Prostate gland (tissue), 2 donors: Measurements from ENCODE around the gene RPL13. TPM values are rescaled to one million over a fixed set of nuclear protein-coding genes. Genes with fewer than 3 reads are reported as not detected.

Source experiments
- DNase-seq: peaks from one replicate; pipeline ENCODE4 v3.0.0-alpha.2; 2019; ENCODE audit warnings: low spot score
- H3K27ac ChIP-seq, 2 donors: fragments of 200-600 bp; sonication (generic); 2 replicates each; pipeline ENCODE4 v1.5.1; 2017 to 2019
- H3K27me3 ChIP-seq: fragments of 200-600 bp; sonication (generic); replicated peaks from 2 replicates; pipeline ENCODE4 v1.5.1; 2019; ENCODE audit not compliant: insufficient read depth
- H3K36me3 ChIP-seq, 2 donors: fragments of 200-600 bp; sonication (generic); 1 replicate in 1 of 2; 2 replicates in 1 of 2; pipeline versions ENCODE4 v1.5.1 to v1.8.1; 2017 to 2019
- H3K4me1 ChIP-seq: fragments of 200-600 bp; sonication (generic); replicated peaks from 2 replicates; pipeline ENCODE4 v1.5.1; 2019
- H3K4me3 ChIP-seq, 2 donors: fragments of 200-600 bp; sonication (generic); 2 replicates each; pipeline ENCODE4 v1.5.1; 2017 to 2019
- H3K9me3 ChIP-seq: fragments of 200-600 bp; sonication (generic); 2 replicates; pipeline ENCODE4 v1.5.1; 2017
- POLR2A ChIP-seq: fragments of 450-650 bp; IDR thresholded peaks from one replicate; pipeline ENCODE4 v1.6.1; 2016; ENCODE audit warnings: antibody characterized with exemption, mild to moderate bottlenecking
- POLR2AphosphoS5 ChIP-seq: sonication (generic); formaldehyde crosslinking; IDR thresholded peaks from one replicate; pipeline ENCODE4 v1.6.1; 2017; ENCODE audit warnings: antibody characterized with exemption
- WGBS: methylation state at CpG from one replicate; pipeline ENCODE4 v1.1.5; 2018; 5-methylcytosine and 5-hydroxymethylcytosine counted together
- intact Hi-C: fragments of 100-400 bp; cut with DNase I; formaldehyde crosslinking; loops from one replicate; pipeline ENCODE4 v1.14.2; 2022
- total RNA-seq, 2 donors: library from RNA; depleted of rRNA; stranded (reverse); fragments of >200 nt; gene quantifications; one replicate each; pipeline ENCODE4 v1.1.0, GENCODE V29; 2016
- TF ChIP-seq, protein P1 (sequence below), 4 experiments: fragments of 200-600 bp in 2 of 4; fragments of 450-650 bp in 2 of 4; sonication (generic) in 2 of 4; IDR thresholded peaks; 1 replicate in 3 of 4; 2 replicates in 1 of 4; pipeline ENCODE4 v1.5.1; 2016 to 2019; ENCODE audit warnings: antibody characterized with exemption in 4 of 4, mild to moderate bottlenecking in 2 of 4, moderate library complexity in 2 of 4

The RPL13 gene
- total RNA-seq, 2 donors from 2014 or later: 6,889 to 11,644 TPM

DNA sequence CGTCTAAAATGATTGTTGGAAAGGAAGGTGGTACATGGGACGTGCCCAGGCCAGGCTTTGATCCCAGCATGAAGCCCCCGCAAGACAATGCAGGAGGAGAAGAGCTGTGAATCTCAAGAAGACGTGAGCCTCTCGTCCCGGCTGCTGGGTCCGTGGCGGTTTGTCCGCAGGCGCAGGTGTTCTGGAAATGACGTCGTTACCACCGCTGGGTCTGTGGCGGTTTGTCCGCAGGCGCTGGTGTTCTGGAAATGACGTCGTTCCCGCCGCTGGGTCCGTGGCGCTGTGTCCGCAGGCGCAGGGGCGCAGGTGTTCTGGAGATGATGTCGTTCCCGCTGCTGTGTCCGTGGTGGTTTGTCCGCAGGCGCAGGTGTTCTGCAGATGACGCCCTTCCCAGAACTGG, 38.2 kb upstream of the RPL13 start:
- Histone ChIP-seq H3K27ac (no peak overlapping the region), H3K36me3 (peaks cover 3 to 5% of the 10 kb centered on the region in 2 donors), H3K27me3 (no peaks in the 10 kb centered on the region), H3K4me1 (no peaks in the 10 kb centered on the region), H3K4me3 (no peak overlapping the region), H3K9me3 (no peaks in the 10 kb centered on the region)
- no peak for DNase-seq
- 90% methylated on average over 31 of the region's 31 CpGs for WGBS
- TF ChIP-seq POLR2AphosphoS5: no peak
- no peak for TF ChIP-seq POLR2A
- TF ChIP-seq, protein P1, sequence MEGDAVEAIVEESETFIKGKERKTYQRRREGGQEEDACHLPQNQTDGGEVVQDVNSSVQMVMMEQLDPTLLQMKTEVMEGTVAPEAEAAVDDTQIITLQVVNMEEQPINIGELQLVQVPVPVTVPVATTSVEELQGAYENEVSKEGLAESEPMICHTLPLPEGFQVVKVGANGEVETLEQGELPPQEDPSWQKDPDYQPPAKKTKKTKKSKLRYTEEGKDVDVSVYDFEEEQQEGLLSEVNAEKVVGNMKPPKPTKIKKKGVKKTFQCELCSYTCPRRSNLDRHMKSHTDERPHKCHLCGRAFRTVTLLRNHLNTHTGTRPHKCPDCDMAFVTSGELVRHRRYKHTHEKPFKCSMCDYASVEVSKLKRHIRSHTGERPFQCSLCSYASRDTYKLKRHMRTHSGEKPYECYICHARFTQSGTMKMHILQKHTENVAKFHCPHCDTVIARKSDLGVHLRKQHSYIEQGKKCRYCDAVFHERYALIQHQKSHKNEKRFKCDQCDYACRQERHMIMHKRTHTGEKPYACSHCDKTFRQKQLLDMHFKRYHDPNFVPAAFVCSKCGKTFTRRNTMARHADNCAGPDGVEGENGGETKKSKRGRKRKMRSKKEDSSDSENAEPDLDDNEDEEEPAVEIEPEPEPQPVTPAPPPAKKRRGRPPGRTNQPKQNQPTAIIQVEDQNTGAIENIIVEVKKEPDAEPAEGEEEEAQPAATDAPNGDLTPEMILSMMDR (IDR thresholded peaks at IDR 0.05): no peak
- intact Hi-C loops: no loop called here

DNA sequence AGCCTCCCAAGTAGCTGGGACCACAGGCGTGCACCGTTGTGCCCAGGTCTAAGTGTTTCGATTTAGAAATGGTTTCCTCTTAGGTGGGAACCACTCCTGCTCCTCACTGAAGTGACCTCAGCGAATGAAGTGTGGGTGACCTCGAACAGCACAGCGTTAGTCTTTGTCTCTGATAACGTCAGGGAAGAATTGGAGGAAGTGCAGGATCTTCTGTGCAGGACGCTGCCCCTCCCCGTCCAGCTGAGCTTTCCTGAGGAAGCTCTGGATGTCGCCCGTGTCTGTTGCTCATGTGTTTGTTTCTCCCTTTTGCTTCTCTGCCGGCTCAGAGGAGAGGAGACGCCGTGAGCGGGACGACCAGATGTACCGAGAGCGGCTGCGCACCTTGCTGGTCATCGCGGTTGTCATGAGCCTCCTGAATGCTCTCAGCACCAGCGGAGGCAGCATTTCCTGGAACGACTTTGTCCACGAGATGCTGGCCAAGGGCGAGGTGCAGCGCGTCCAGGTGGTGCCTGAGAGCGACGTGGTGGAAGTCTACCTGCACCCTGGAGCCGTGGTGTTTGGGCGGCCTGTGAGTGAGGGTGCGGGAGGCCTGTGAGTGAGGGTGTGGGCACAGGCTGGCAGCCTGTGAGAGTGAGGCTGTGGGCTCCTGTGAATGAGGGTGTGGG, 36.7 kb upstream of the RPL13 start:
- intact Hi-C loops: no loop called here
- Histone ChIP-seq H3K27ac (no peak overlapping the region), H3K27me3 (no peaks in the 10 kb centered on the region), H3K4me1 (no peaks in the 10 kb centered on the region), H3K9me3 (no peaks in the 10 kb centered on the region), H3K36me3 (peaks cover 5 to 7% of the 10 kb centered on the region in 2 donors), H3K4me3 (no peak overlapping the region)
- DNase-seq: no peak
- TF ChIP-seq POLR2AphosphoS5 (no peak), POLR2A (no peak)
- TF ChIP-seq, protein P1 (IDR thresholded peaks at IDR 0.05): no peak
- 90% methylated on average over 32 of the region's 32 CpGs for WGBS

DNA sequence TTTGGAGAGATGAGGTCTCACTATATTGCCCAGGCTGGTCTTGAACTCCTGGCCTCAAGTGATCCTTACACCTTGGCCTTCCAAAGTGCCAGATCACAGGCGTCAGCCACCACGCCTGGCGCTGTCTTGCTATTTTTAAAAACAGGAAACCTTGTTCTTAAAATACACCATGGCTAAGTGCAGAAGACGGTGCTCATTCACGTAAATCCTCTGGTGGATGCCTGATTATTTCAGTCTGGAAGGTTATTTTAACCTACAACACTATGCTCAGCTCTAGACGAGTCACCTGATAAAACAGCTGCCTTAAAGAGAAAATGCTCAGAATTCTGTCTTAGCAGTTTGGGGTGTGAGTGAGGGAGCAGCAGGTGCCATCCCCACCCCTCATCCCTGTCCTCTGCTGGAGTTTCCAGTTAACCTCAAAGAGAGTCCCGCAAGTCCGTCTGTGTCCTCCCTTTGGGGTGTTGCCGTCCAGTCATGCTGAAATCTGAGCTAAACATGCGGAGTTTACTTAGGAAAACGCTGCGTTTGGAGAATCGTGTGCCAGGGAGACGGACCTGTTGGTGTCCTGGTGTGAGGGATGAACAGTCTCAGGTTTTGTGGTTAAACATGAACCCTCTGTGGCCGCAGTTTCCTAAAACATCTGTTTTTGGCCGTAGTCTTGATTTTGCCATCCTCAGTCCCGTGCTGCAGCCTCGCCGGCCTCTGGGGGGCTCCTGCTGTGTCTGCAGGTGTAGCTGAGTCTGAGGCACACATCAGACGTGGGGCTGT, 35.2 kb upstream of the RPL13 start:
- no peak for TF ChIP-seq POLR2AphosphoS5
- TF ChIP-seq POLR2A: no peak
- TF ChIP-seq, protein P1 (IDR thresholded peaks at IDR 0.05): no peak
- WGBS: 83% methylated on average over 20 of the region's 20 CpGs
- Histone ChIP-seq H3K36me3 (peaks cover 5 to 7% of the 10 kb centered on the region in 2 donors), H3K27me3 (no peaks in the 10 kb centered on the region), H3K4me3 (no peak overlapping the region), H3K9me3 (no peaks in the 10 kb centered on the region), H3K4me1 (no peaks in the 10 kb centered on the region), H3K27ac (no peak overlapping the region)
- intact Hi-C loops: no loop called here
- no peak for DNase-seq

GRCh38 chr16:89529097-89529496, 31.4 kb upstream of the RPL13 start:
- Histone ChIP-seq H3K27me3 (no peaks in the 10 kb centered on the region), H3K9me3 (no peaks in the 10 kb centered on the region), H3K4me1 (no peaks in the 10 kb centered on the region), H3K27ac (no peak overlapping the region), H3K4me3 (no peak overlapping the region), H3K36me3 (peaks cover 10 to 15% of the 10 kb centered on the region in 2 donors)
- 89% methylated on average over 16 of the region's 16 CpGs for WGBS
- intact Hi-C loops: no loop called here
- TF ChIP-seq POLR2A (no peak), POLR2AphosphoS5 (no peak)
- TF ChIP-seq, protein P1 (IDR thresholded peaks at IDR 0.05): no peak
- DNase-seq: no peak
